GM12873 (cell line): ENCODE results near the gene PEMT.

Source experiments
- TF ChIP-seq, protein P1 (sequence below): IDR thresholded peaks from 2 replicates; pipeline ENCODE4 v1.5.1; 2012; ENCODE audit warnings: low read depth, mild to moderate bottlenecking, moderate library complexity, low read length, control low read depth; ENCODE audit not compliant: insufficient read depth; ENCODE audit errors: missing control alignments

PEMT gene

DNA sequence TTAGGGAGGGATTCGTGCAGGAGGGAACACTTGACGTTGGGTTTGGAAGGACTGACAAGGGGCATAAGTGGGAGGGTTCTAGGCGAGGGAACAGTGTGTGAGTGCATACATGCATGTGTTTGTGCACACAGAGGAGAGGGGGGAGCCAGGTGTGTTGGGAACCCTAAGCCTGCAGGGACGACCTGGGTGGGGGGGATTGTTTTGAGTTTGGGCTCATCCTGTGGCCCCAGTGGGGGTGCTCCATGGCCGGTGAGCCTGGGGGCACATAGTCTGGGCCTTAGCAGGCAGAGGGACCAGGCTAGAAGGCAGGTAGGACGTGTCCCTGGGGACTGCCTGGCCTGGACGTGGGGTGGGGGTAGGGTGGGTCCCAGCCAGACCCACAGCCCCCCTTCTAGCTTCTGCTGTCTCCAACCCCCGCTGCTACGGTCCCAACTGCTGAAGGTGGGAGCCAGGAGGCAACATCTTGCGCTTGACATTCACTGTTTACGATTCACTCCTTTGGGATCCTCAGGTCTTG is 83.4 kb downstream of the PEMT start:
- TF ChIP-seq, protein P1, sequence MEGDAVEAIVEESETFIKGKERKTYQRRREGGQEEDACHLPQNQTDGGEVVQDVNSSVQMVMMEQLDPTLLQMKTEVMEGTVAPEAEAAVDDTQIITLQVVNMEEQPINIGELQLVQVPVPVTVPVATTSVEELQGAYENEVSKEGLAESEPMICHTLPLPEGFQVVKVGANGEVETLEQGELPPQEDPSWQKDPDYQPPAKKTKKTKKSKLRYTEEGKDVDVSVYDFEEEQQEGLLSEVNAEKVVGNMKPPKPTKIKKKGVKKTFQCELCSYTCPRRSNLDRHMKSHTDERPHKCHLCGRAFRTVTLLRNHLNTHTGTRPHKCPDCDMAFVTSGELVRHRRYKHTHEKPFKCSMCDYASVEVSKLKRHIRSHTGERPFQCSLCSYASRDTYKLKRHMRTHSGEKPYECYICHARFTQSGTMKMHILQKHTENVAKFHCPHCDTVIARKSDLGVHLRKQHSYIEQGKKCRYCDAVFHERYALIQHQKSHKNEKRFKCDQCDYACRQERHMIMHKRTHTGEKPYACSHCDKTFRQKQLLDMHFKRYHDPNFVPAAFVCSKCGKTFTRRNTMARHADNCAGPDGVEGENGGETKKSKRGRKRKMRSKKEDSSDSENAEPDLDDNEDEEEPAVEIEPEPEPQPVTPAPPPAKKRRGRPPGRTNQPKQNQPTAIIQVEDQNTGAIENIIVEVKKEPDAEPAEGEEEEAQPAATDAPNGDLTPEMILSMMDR = no peak

DNA sequence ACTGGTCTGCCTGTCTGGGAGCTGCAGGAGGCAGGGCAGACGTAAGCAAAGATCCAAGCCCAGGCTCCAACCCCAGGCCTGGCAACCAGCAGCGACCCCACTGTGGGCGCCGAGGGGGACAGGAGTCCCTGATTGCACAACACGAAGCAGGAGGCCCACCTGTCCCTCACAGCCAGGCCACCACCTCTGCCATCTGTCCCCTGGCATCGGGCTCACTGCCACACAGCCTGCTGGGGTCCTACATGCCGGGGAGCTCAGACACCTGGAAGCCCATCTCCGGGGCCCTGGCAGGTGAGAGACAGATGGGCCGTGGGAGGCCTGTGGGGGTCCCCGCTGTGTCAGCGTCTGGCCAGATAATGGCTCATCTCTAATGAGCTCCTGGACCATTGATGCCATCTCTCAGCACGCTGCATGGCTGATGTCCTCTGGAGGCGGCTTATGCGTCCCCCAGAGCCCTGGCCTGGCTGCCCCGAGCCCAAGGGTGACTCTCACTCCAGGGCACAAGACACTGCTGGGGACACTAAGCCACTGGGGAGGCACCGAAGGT is 84.0 kb downstream of the PEMT start:
- TF ChIP-seq, protein P1 = no peak

DNA sequence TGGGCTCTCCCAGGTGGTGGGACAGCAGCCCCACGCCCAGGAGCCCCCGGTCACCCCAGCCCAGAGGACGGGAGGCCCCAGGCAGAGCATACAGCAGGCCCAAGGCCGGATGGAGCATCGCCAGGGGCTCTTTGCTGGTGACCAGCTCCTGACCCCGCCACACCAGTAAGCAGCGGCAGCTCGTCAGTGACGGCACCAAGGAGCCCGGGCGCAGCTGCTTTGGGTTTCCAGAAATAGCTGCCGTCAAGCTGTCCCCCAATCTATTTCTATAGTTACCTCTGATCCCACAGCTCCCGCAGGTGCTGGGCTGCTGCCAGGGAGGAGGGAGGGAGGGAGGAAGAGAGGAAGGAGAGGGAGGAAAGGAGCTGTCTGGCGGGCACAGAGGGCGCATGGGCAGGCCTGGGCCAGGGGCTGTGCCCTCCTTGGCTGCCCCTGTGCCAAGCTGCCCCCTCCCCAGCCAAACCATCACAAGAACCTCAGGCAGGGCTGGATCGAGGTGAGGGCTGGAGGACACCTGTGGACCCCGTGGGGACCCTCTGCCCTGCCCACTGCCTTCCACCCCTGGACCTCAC is 84.5 kb downstream of the PEMT start:
- TF ChIP-seq, protein P1 = no peak

DNA sequence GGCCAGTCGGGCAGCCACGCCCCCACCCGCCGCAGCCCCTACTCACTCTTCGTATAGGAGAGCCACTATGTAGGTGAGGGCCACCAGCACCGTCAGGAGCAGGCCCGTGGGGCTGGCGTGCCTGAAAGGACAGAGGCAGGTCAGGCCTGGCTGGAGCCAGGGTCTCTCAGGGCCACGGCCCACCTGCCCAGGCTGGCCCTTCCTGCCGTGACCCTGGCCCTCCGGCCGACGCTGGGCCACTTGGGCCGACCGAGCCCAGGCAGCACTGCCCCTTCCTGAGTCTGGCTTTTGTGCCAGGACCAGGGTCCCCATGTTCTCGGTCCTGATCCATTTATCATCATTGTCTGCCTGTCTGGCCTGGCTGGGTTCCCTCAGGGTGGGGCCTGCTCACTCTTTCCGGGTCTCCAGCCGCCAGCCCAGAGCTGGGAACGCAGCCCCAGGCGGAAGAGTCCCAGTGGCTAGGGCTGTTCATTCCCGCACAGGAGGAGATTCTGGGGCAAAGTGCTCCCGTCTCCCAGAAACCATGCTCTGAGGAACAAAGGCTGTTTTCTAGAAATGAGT is 85.2 kb downstream of the PEMT start:
- TF ChIP-seq, protein P1 = no peak

DNA sequence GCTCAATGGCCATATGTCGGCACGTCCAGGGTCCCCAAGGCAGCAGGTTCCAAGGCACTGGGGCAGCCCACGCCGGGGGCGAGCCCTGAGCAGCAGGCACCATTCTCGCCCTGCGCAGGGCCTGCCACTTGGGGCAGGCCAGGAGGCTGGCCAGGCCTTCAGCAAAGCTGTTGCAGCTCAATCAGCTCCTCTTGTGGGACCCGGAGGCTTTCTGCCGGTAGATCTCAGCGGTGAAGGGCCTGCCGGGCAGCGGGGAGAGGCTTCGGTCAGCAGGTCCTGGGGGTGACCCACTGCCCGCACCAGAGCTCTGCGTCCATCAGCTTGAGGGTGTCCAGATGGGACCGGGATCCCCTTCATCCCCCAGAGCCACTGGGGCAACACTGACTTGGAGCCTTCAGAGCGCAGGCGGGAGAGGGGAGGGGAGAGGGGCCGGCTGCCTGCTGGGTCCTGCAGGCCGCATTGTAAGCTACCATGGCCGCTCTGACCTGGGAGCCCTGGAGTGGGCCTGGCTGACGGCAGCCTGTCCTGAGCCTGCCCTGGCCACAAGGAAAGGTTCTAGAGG is 85.8 kb downstream of the PEMT start:
- TF ChIP-seq, protein P1 = no peak

DNA sequence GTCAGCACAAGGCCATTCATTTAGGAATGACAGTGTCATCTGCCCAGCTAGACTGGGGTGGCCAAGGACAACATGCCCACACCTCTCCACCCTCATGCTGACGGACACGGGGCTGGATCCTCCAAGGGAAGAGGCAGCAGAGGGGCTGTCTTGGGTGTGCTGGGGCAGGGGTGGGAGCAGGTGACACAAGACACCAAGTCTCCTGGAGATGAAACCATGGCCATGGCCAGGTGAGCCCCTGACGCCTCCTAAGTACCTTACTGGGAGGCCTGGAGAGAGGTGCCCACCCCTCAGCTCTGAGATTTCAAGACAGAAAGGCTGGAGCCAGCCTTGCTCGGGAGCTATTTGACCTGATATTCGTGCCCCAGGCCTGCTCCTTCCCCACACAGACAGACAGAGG is 86.4 kb downstream of the PEMT start:
- TF ChIP-seq, protein P1 = no peak

DNA sequence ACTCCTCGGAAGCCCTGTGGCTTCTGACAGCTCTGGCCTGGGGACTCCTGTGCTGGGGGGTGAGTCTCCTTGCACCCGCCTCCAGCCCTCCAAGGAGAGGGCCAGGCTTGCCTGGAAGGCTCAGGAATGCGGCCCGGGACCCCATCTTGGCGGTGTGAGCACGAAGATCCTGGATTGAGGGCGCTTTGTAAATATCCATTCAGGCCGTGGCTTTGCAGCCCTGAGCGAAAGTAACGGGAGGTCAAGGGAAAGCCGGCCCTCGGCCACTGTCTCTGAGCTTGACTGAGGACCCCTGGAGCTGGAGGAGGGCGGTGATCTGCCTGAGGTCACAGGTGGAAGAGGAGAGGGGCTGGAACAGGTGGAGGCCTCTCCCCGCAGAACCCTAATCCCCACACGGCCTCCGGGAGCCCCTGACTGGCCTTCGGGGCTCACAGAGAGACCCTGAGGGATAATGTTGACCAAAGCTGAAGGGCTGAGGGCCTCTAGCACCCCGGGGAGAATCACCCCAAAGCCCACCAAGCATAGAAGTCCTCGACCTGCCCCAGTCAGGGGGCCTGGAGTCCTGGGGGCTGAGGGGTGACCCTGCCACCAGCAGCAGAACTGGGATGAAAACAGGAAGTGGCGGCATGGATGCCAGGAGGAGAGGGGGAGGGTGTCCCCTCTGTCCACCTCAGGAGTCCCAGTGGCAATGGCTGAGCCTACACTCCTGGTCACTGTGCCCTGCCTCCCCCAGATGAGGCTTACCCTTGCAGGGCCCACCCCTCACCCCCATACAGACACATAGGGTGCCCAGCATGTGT is 87.0 kb downstream of the PEMT start:
- TF ChIP-seq, protein P1 = no peak
